HG02938 (cell line): ENCODE data around the gene TMEM191C.
"Not testable (repeated sequence)": the region's sequence is repeated elsewhere in the genome, so short reads cannot be mapped to it uniquely, and the experiment has no call there.

ENCODE experiments used
- ATAC-seq: cut with Tn5 transposase; IDR thresholded peaks from one replicate; pipeline ENCODE4 v1.9.1; 2021; ENCODE audit warnings: mild to moderate bottlenecking, moderate library complexity; ENCODE audit not compliant: unreplicated experiment

TMEM191C gene

DNA sequence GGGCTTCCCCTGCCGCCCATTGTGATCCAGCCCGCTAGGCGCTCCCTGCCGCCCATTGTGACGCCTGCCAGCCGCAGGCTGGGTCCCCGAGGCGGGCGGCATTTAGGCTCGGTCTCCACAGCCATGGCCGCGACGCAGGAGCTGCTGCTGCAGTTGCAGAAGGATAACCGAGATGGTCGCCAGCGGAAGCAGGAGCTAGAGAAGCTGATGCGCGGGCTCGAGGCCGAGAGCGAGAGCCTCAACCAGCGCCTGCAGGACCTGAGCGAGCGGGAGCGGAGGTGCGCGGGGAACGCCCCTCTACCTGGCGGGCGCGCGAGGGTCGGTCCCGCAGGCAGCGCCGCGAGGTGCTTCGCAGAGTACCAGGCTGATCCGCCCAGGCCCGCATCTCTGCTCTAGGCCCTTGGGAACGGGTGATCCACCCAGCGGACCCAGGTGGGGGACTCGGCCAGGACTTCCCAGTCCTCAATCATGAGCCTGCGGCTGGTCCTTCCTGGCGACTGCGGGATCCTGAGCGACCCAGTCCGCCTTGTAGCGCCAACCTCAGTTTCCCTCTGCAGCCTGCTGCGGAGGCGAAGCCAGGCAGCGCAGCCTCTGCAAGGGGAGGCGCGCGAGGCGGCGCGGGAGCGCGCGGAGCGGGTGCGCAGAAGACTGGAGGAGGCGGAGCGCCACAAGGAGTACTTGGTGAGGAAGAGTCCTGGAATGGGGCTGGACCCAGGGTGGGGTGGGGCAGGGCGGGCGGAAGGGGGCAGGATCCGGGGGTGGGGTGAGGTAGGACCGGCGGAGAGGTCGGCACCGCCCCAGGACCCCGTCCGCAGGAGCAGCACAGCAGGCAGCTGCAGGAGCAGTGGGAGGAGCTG lies at the start of gene TMEM191C:
Gene TMEM191C, plus strand, starts transcription at position 51 of the 857 bp plus-strand sequence. Its CDS starts 73 bp downstream, at position 124.
- ATAC-seq, result not testable (repeated sequence)

DNA sequence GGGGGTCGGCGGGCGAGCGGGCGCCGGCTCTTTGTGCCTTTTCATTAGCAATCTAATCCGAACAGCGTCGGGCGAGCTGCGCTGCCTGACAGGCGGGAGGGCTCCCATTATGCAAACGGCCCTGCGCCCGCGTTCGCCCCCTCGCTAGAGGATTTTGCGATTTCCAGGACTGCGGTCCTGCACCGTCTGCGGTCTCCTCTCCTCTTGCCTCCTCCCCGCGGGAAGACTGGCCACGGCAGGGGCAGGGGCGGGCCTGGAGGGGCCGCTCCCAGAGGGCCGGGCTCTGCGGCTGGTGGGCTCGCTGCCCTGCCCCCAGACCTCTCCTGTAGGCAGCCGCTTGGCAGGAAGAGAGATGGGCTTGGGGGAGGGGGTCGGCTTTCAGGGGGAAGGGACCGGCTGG lies 49.3 kb upstream of the TMEM191C start:
- ATAC-seq, result not testable (repeated sequence)

DNA sequence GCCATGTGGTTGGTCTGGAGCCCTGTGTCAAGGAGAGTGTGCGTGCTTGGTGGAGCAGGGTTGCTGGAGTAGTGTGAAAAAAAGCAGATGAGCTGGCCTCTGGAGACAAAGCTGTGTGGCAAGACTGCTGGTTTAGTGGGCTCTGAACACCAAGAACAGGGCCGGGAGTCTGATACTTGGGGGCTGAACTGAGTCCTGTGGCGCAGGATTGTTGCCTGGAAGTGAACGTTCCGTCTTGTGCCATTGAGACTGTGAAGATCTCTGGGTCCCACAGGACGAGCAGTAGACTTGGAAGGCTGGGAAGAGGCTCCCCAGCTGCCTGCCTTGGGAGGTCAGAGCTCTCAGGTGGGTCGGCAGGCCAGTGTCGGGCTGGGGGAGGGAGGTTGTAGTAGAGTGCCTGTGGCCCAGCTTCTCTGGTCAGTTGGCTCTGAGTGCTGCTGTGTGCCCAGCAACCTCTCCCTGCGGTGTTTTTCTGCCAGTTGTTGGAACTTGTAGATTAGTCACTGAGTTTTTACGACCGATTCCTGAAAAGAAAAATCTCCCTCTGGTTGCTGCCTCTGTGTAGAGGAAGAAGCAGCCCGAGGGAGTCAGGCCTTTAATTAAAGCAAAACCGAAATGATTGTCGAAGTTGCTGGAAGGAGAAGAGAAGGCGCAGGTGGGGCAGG lies 48.1 kb upstream of the TMEM191C start:
- ATAC-seq, result not testable (repeated sequence)

DNA sequence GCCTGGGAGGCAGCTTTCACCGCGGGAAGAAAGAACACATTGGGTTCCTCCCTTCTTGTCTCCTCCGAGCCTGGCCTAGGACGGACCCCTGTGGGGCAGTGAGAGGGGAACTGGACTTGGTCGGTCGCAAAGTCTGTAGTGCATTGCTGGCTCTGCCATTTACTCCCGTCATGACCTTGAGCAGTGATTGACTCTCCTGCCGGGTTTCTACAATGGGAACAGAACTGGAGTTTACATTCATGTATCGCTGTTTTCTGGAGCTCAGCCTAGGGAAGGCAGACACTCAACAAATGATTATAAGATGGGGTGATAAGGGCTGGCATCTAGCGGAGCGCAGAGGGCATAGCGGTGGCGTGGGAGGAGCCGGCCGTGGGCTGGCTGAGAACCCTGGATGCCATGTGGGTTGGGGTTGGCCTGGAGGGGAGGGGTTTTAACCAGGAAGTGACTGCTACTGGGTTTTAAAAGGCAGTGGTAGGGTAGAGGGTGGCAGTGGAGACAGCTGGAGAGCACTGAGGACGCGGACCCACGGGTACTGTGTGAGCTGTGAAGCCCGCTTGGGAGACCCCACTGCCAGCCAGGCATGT lies 46.9 kb upstream of the TMEM191C start:
- ATAC-seq, result not testable (repeated sequence)

DNA sequence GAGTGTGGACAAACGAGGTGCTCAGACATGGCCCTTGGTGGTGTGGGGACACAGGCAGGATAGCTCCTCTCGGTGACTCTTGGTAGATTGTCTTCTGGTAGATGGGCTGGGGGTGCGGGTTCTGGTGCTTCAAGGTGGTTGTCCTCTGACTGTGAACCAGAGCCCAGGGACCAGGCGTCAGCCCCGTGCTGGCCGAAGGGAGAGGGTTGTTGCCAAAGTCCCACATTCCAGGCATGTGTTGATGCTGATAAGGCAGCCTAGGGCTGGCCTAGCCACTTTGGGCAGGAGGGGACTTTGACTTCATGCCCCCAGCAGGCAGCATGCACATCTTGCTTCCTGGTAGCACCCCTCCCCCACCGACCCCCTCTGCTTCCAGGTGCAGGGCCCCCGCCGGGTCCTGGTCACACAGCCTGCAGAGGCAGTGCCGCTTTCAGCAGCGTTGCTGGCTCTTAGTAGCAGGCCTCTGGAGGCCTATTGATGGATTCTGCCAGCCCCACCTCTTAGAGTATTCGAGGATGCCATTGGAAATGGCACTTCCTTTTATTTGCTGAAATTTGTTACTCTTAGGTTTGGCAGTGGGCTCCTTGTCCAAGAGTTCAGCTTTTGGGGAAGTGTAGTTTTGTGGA lies 43.0 kb upstream of the TMEM191C start:
- not testable (repeated sequence) for ATAC-seq

DNA sequence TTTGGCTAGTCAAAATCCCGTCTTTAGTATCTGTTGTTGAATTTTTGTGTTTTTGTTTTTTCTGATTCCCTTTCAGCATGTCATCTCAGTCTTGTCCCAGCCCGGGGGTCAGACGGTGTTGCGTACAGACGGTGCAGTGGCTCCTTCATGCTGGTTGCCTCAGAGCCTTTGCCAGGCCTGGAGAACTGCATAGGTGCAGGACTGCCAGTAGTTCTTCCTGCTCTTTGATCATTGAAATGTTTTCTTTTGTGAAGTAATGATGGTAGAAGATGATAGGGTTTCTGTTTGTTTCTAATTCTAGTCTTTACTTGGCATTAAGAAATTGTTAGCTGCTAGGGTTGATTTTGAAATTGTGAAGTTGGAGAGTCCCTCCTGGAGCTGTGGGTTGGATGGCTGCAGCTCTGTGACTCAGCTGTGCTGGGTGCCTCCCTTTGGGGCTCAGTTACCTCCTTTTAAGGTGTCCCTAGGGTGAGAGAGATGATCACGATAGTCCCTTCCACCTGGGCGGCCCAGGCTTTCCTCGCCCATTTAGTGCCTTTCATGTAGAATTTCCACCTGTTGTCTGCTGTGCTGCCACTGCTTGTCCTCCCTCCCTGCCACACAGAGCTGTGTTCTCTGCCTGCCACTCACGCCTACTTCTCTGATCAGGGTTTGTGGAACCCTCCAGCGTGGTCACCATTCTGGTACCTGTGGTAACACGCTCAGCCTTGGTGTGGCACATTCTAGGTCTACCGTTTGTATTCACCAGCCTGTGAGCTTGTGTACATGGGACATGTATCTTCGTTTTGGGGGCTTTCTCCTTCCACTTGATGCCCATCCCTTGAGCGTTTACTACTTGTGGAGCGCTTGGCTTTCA lies 32.6 kb upstream of the TMEM191C start:
- ATAC-seq, result not testable (repeated sequence)

DNA sequence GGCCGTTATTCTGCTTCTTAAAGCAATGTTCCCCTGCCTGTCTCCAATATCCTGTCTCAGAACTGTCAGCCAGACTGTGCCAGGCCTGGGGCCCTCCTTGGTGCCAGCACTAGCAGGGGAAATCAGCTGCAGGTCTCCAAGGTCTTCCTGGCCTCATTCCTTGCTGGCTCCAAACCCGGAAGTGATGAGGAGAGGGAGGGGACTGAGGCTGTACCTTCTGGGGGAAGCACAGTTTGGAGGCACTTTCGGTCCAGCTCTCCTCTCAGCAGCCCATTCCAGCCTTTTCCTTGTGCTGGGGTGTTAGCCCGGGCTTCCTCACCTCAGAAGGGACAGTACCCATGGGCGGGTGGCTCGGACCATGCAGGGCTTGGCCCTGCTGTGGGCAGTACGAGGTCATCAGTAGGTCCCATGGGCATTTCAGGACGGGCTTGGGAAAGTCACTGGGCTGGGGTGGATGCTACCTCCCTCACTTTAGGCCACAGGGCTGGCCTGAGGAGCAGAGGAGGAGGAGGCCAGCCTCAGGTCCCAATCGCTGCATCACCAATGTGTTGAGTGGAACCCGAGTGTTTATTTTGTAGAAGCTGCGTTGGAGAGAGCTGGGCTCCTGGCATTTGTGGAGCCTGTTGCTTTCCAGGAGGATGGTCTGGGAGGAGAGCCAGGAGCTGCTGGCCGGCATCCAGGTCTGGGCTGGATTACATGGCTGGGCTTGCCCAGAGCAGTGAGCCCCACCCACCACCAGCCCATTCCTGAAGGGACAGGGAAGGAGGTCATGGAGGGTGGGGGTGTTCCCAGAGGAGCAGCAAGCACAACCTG lies 31.0 kb upstream of the TMEM191C start:
- ATAC-seq, result not testable (repeated sequence)

DNA sequence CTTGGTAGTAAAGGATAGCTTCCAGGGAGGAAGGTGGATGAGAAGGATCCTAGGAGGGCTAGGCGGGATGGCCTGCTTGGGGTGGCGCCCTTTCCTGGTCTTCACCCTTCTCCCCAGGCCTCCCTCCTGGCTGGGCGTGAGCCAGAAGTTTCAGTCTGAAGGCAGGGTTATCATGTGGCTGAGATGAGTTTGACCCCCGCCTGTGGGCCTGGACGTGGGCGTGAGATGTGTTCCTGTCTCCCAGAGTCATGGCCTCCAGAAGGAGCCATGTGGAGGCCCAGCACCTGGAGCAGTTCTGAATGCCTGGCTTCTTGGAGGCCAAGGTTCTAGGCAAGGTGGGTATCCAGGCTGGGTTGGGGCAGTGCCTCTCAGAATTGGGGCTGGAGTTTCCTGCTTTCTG lies 29.2 kb upstream of the TMEM191C start:
- ATAC-seq, result not testable (repeated sequence)

DNA sequence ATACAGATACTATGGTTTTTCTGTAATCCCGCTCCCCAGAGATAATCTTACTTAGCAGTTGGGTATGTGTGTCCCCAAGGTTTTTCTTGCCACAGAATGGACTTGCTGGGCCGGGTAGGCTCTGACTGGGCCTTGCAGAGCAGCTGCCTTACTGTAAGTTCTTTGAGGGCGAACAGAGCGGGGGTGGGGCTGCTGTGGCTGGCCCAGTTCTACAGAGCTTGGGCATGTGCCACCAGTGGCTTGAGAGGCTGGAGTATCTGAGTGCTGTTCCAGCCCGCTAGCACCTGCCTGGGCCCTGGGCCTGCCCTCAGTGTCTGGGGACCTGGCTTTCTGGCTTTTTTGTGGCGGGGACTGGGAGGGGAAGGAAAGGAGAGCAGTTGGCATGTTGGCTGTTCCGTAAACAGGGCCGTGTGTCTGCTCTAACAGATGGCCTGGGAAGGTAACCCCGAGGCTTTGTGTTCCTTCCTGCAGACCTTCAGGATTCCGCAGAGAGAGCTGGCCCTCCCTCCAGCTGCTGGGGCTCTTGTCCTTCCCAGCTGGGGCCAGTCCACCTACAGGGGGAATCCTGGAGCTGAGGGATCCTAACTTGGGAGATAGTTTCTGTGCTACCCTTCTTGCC lies 27.1 kb upstream of the TMEM191C start:
- not testable (repeated sequence) for ATAC-seq

DNA sequence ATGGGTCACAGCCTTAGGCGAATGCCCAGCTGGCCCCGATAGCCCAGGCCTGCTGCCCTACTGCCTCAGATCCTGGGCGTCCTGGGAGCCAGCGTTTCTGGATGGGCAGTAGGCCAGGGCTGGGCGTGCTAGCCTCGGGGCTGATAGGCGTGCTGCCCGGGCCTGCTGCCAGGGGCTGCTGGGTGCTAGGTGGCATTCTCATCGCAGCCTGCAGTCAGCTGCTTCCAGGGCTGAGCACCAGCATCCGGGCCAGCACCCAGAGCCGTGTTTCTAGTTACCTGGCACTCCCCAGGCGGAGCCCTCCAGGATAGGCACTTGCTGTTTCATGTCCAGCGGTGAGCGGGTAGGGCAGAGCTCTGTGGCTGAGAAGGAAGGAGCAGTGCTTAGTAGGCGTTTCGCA lies 26.5 kb upstream of the TMEM191C start:
- ATAC-seq, result not testable (repeated sequence)

DNA sequence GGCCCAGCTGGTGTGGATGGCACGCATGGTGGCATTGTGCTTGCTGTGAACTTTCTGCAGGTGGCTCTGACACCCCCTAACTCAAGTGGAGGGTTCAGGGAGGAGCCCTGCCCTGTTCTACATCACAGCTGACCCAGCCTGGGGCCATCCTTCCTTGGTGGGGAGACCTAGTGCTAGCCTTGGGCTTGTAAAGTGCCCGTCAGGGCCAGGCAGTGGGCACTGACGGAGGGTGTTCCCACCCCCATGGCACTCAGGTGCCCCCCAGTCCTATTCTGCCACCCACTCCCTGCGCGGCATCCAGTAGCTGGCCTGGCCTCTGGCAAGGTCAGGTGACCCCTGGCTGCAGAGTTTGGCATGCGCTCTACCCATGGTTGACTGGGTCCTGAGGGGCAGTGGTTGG lies 26.0 kb upstream of the TMEM191C start:
- ATAC-seq, result not testable (repeated sequence)

DNA sequence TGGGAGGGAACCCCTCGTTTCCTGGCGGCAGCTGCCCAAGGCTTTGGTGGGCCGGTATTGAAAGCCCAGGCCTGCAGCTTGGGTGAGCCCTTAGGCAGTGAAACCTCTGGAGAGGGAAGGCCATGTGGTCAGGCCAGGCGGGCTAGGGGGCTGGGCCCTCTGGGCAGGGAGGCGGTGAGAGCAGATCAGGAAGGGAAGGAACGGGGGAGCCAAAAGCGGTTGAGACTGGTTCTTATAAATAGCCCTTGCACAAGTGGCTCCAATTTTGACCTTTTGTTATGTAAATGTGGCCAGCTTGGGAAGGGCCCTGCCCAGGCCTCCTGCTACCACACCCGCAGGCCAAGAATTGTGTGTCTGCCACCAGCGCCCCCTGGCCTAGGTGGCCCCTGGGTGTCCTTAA lies 25.1 kb upstream of the TMEM191C start:
- not testable (repeated sequence) for ATAC-seq

DNA sequence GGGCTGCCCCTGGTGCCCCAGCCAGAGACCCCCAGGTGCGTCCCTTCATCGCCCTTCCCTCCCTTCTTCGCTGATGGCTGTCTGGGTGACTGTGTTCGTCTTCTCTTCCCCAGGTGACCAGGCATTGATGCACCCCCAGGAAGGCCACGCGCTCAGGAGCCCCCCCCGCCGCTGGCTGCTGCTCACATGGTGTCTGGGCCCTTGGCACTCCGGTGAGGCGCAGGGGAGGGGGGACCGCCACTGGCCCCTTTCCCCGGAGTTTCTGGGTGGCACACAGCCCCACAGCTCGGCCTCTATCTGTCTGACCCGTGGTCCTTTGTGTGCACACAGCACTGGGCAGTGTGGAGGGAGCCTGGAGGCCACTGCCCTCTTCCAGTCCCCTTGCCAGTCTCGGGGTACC lies 24.5 kb upstream of the TMEM191C start:
- not testable (repeated sequence) for ATAC-seq

DNA sequence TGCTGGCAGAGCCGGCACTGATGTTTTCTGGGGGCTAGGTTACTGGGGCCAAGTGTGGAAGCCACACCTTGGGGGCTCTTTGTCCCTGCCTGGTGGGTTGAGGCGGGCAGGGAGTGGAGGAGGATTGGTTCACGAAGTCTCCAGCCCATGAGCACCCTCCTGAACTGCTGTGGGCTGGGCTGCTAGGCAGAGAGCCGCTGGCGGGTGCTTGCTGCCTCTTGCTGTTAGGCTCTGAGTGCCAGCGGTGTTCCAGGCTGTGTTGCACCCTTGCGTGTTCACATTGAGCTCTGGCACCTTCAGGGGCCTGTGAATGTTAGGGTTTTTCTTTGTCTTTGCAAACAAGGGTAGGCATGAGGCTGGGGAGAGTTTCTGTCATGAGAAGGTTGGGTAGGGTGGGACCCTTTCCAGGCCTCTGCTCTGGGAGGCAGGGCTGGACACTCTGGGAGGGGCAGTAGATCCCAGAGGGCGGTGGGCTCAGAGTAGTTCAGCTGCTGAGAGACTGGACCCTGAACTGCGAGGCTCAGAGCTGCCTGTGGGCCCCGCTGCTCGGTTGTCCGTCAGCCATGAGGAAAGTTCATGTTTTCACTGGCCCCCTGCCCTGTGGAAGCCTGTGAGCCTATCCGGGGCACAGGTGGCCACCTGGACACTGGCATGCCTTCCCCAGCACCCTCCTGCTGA lies 24.0 kb upstream of the TMEM191C start:
- ATAC-seq, result no peak

DNA sequence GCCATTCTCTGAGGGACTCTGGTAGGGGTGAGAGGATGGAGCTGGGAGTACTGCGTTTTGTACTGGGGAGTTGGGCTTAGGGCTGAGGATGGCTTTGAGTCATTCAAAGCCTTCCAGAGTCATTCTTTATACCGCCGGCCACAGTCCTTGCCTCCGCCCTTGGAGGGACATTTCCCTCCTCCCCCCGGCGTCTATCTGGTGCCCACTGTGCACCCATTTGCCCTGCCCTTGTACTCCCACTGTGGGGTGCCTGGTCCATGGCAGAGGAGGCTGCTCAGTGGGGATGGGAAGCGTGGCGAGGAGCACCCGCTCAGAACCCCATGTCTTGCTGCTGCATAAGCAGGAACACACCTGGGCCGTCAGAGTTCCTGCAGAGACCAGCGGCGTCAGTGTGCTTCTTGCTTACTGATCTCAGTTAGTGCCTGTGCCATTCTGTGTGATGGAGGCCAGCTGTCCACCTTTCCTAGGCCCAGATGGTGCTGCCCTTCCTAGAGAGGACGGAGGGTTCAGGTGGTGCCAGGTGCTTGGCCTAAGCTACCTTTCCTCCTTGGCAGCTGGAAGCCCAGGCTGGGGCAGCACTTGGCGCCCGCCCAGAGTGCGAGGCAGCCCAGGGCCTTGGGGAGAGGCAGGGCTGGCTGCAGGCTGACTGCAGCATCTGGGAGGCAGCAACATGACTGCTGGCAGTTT lies 23.3 kb upstream of the TMEM191C start:
- no peak for ATAC-seq

DNA sequence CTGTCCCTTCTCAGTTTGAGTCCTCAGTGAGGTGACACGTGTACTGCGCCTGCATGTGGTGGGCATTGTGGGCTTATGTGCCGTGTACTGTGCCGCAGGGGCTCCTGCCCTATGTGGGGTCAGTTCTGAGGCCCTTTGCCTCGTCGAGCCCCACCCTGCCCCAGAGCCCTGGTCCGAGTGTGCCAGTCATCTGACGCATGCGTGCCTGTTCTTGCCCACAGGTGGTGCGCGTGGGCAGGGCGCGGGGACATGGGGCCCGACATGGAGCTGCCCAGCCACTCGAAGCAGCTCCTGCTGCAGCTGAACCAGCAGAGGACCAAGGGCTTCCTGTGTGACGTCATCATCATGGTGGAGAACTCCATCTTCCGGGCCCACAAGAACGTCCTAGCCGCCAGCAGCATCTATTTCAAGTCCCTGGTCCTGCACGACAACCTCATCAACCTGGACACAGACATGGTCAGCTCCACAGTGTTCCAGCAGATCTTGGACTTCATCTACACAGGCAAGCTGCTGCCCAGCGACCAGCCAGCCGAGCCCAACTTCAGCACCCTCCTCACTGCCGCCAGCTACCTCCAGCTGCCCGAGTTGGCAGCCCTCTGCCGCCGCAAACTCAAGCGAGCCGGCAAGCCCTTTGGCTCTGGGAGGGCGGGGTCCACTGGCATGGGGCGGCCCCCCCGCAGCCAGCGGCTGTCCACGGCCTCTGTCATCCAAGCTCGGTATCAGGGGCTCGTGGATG lies 22.3 kb upstream of the TMEM191C start:
- no peak for ATAC-seq

DNA sequence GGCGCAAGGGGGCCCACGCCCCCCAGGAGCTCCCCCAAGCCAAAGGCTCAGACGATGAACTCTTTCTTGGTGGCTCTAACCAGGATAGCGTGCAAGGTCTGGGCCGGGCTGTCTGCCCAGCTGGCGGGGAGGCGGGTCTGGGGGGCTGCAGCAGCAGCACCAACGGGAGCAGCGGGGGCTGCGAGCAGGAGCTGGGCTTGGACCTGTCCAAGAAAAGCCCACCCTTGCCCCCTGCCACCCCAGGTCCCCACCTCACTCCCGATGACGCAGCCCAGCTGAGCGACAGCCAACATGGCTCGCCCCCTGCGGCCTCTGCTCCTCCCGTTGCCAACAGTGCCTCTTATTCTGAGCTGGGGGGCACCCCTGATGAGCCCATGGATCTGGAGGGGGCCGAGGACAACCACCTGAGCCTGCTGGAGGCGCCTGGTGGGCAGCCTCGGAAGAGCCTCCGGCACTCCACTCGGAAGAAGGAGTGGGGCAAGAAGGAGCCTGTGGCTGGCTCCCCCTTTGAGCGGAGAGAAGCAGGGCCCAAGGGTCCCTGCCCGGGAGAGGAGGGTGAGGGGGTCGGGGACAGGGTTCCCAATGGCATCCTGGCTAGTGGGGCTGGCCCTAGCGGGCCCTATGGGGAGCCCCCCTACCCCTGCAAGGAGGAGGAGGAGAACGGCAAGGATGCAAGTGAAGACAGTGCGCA lies 21.6 kb upstream of the TMEM191C start:
- ATAC-seq, result no peak
